GM23338 (cell line): ENCODE results near the gene TNFRSF11A.

Experiments used
- CREB1 ChIP-seq: fragments of 250-450 bp; sonication (Bioruptor Pico); IDR thresholded peaks from 2 replicates; pipeline ENCODE4 v1.5.0; 2020; ENCODE audit warnings: low read depth, mild to moderate bottlenecking, moderate library complexity
- CTCF ChIP-seq, 2 experiments: fragments of 200-600 bp in 1 of 2; sonication (generic) in 1 of 2; conservative IDR thresholded peaks; 2 replicates each; pipeline versions ENCODE4 v1.5.1 to v1.6.1; 2016 to 2017; ENCODE audit warnings: antibody characterized with exemption in 2 of 2, low read depth in 2 of 2, mild to moderate bottlenecking in 2 of 2, moderate library complexity in 1 of 2
- EZH2phosphoT487 ChIP-seq: fragments of 200-600 bp; sonication (generic); IDR thresholded peaks from one replicate; pipeline ENCODE4 v1.8.1; 2018; ENCODE audit warnings: antibody characterized with exemption; ENCODE audit not compliant: unreplicated experiment

GRCh38 chr18:62438402-62438801 is 113.3 kb downstream of the TNFRSF11A start:
- TF ChIP-seq CTCF (conservative IDR thresholded peaks at IDR 0.05; ENCODE audit: low read depth in 2 of 2), result no peak
- no peak for TF ChIP-seq CREB1 (CRISPR knock-in tag)
- no peak for TF ChIP-seq EZH2phosphoT487
